ENCODE data around the gene DYNC1H1. TPM values are rescaled to one million over a fixed set of nuclear protein-coding genes. Genes with fewer than 3 reads are reported as not detected.
"Not testable (repeated sequence)": the region's sequence is repeated elsewhere in the genome, so short reads cannot be mapped to it uniquely, and the experiment has no call there.

The DYNC1H1 gene
- total and polyA plus RNA-seq, 2 experiments from 2014 or later, result 141 to 405 TPM

GRCh38 chr14:102080183-102081080 is 116.1 kb downstream of the DYNC1H1 start:
- no peaks in the 10 kb centered on the region for H3K27me3 ChIP-seq
- no peaks in the 10 kb centered on the region for H3K9me3 ChIP-seq (ENCODE audit: low read depth)
- H3K4me3 ChIP-seq, result no peak overlapping the region
- peaks cover 33% of the 10 kb centered on the region for H3K79me2 ChIP-seq
- H2AFZ ChIP-seq, result no peak overlapping the region
- H3K36me3 ChIP-seq (replicated peaks; ENCODE audit: insufficient read depth, low read depth), result peaks cover 6% of the 10 kb centered on the region
- no peaks in the 10 kb centered on the region for H3K9me2 ChIP-seq (replicated peaks; ENCODE audit: insufficient read depth)
- 81% methylated on average over 14 of the region's 14 CpGs for WGBS (ENCODE audit: low lambda C conversion rate, missing lambda C conversion rate)
- no peak overlapping the region for H3K4me2 ChIP-seq
- TF ChIP-seq, protein P1, sequence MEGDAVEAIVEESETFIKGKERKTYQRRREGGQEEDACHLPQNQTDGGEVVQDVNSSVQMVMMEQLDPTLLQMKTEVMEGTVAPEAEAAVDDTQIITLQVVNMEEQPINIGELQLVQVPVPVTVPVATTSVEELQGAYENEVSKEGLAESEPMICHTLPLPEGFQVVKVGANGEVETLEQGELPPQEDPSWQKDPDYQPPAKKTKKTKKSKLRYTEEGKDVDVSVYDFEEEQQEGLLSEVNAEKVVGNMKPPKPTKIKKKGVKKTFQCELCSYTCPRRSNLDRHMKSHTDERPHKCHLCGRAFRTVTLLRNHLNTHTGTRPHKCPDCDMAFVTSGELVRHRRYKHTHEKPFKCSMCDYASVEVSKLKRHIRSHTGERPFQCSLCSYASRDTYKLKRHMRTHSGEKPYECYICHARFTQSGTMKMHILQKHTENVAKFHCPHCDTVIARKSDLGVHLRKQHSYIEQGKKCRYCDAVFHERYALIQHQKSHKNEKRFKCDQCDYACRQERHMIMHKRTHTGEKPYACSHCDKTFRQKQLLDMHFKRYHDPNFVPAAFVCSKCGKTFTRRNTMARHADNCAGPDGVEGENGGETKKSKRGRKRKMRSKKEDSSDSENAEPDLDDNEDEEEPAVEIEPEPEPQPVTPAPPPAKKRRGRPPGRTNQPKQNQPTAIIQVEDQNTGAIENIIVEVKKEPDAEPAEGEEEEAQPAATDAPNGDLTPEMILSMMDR (IDR thresholded peaks at IDR 0.05; ENCODE audit: poor library complexity), result no peak
- TF ChIP-seq EZH2 (IDR thresholded peaks at IDR 0.05; ENCODE audit: borderline replicate concordance) (no peak), EZH2phosphoT487 (IDR thresholded peaks at IDR 0.05; ENCODE audit: low read depth, severe bottlenecking, unreplicated experiment) (no peak)
- H4K20me1 ChIP-seq (ENCODE audit: insufficient read depth, poor library complexity, severe bottlenecking), result peaks cover 40% of the 10 kb centered on the region
- no peak overlapping the region for H3K27ac ChIP-seq
- no peak for DNase-seq (ENCODE audit: low spot score)
- peaks cover 21% of the 10 kb centered on the region for H3K4me1 ChIP-seq (ENCODE audit: insufficient read depth)

- Histone ChIP-seq H3K9me2 (replicated peaks; ENCODE audit: insufficient read depth) (no peaks in the 10 kb centered on the region), H3K79me2 (peaks cover 42% of the 10 kb centered on the region), H4K20me1 (ENCODE audit: insufficient read depth, poor library complexity, severe bottlenecking) (peaks cover 48% of the 10 kb centered on the region), H3K4me2 (peak overlapping the region; percentile 77), H3K27ac (no peak overlapping the region), H2AFZ (no peak overlapping the region), H3K9me3 (ENCODE audit: low read depth) (no peaks in the 10 kb centered on the region), H3K4me3 (no peak overlapping the region), H3K27me3 (no peaks in the 10 kb centered on the region), H3K36me3 (replicated peaks; ENCODE audit: insufficient read depth, low read depth) (peaks cover 6% of the 10 kb centered on the region), H3K4me1 (ENCODE audit: insufficient read depth) (peaks cover 22% of the 10 kb centered on the region)
- no peak for DNase-seq (ENCODE audit: low spot score)
- TF ChIP-seq EZH2 (IDR thresholded peaks at IDR 0.05; ENCODE audit: borderline replicate concordance) (no peak), EZH2phosphoT487 (IDR thresholded peaks at IDR 0.05; ENCODE audit: low read depth, severe bottlenecking, unreplicated experiment) (no peak)
- TF ChIP-seq, protein P1 (IDR thresholded peaks at IDR 0.05; ENCODE audit: poor library complexity), result no peak
- WGBS (ENCODE audit: low lambda C conversion rate, missing lambda C conversion rate), result 94% methylated on average over 7 of the region's 7 CpGs
These were observed 117.1 kb downstream of the DYNC1H1 start for GRCh38 chr14:102081231-102082080.

- H3K27ac ChIP-seq; H2AFZ ChIP-seq; DNase-seq (ENCODE audit: low spot score); H3K36me3 ChIP-seq (replicated peaks; ENCODE audit: insufficient read depth, low read depth); H3K27me3 ChIP-seq; H3K9me2 ChIP-seq (replicated peaks; ENCODE audit: insufficient read depth); H3K4me3 ChIP-seq; H3K9me3 ChIP-seq (ENCODE audit: low read depth): not testable (repeated sequence)
- Histone ChIP-seq H3K79me2 (peaks cover 44% of the 10 kb centered on the region), H4K20me1 (ENCODE audit: insufficient read depth, poor library complexity, severe bottlenecking) (peaks cover 48% of the 10 kb centered on the region), H3K4me2 (peak overlapping the region; percentile 77), H3K4me1 (ENCODE audit: insufficient read depth) (peaks cover 29% of the 10 kb centered on the region)
- WGBS (ENCODE audit: low lambda C conversion rate, missing lambda C conversion rate), result 85% methylated on average over 5 of the region's 5 CpGs
These were observed 120.1 kb downstream of the DYNC1H1 start for GRCh38 chr14:102084522-102084921.

GRCh38 chr14:102084931-102085330 is 120.6 kb downstream of the DYNC1H1 start:
- 88% methylated on average over 6 of the region's 6 CpGs for WGBS (ENCODE audit: low lambda C conversion rate, missing lambda C conversion rate)
- peaks cover 44% of the 10 kb centered on the region for H3K79me2 ChIP-seq
- no peak for DNase-seq (ENCODE audit: low spot score)
- peaks cover 48% of the 10 kb centered on the region for H4K20me1 ChIP-seq (ENCODE audit: insufficient read depth, poor library complexity, severe bottlenecking)
- peak overlapping the region; percentile 59 for H3K4me3 ChIP-seq
- H3K27ac ChIP-seq, result no peak overlapping the region
- no peaks in the 10 kb centered on the region for H3K27me3 ChIP-seq
- TF ChIP-seq, protein P1 (IDR thresholded peaks at IDR 0.05; ENCODE audit: poor library complexity), result no peak
- TF ChIP-seq EZH2phosphoT487 (IDR thresholded peaks at IDR 0.05; ENCODE audit: low read depth, severe bottlenecking, unreplicated experiment) (no peak), EZH2 (IDR thresholded peaks at IDR 0.05; ENCODE audit: borderline replicate concordance) (no peak)
- no peak overlapping the region for H2AFZ ChIP-seq
- H3K9me3 ChIP-seq (ENCODE audit: low read depth), result no peaks in the 10 kb centered on the region
- peaks cover 6% of the 10 kb centered on the region for H3K36me3 ChIP-seq (replicated peaks; ENCODE audit: insufficient read depth, low read depth)
- H3K4me2 ChIP-seq, result peak overlapping the region; percentile 77
- no peaks in the 10 kb centered on the region for H3K9me2 ChIP-seq (replicated peaks; ENCODE audit: insufficient read depth)
- peaks cover 29% of the 10 kb centered on the region for H3K4me1 ChIP-seq (ENCODE audit: insufficient read depth)

All from hepatocyte (in vitro differentiated cells).